DOHH2 (cell line): ENCODE results near the gene SIK2.

Source experiments
- EZH2phosphoT487 ChIP-seq: fragments of 200-600 bp; sonication (generic); IDR thresholded peaks from 2 replicates; pipeline ENCODE4 v1.6.1; 2017; ENCODE audit warnings: borderline replicate concordance, mild to moderate bottlenecking, antibody characterized with exemption, low read length, moderate library complexity, mixed read lengths
- TF ChIP-seq, protein P1 (sequence below): fragments of 200-600 bp; sonication (generic); IDR thresholded peaks from one replicate; pipeline ENCODE4 v1.5.1; 2014; ENCODE audit warnings: antibody characterized with exemption, mild to moderate bottlenecking, low read depth, low read length; ENCODE audit not compliant: poor library complexity, severe bottlenecking

DNA sequence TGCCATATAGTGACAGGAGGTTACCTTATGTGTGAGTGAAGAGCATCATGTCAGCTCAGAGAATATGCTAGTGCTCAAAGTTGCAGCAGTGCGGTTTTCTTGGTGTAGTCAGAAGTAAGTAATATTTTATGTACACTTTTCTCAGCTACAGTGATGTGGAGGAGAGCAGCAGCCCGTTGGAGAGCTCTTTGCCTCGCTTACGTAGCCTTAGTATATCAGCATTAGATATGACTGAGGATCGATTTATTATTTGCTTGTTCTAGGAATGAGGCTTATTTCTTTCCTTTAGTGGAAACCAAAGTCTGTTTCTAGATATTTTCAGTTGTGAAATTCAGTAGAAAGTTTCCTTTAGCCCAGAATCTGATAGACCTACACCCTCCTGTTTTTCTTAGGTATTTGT lies 100.4 kb downstream of the SIK2 start:
- TF ChIP-seq, protein P1, sequence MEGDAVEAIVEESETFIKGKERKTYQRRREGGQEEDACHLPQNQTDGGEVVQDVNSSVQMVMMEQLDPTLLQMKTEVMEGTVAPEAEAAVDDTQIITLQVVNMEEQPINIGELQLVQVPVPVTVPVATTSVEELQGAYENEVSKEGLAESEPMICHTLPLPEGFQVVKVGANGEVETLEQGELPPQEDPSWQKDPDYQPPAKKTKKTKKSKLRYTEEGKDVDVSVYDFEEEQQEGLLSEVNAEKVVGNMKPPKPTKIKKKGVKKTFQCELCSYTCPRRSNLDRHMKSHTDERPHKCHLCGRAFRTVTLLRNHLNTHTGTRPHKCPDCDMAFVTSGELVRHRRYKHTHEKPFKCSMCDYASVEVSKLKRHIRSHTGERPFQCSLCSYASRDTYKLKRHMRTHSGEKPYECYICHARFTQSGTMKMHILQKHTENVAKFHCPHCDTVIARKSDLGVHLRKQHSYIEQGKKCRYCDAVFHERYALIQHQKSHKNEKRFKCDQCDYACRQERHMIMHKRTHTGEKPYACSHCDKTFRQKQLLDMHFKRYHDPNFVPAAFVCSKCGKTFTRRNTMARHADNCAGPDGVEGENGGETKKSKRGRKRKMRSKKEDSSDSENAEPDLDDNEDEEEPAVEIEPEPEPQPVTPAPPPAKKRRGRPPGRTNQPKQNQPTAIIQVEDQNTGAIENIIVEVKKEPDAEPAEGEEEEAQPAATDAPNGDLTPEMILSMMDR: no peak
- no peak for TF ChIP-seq EZH2phosphoT487
